GM12878 (cell line): ENCODE measurements around the gene EMP2. TPM values are rescaled to one million over a fixed set of nuclear protein-coding genes. Genes with fewer than 3 reads are reported as not detected.

ENCODE experiments used
- ATAC-seq: fragments of 200-7000 bp; cut with Tn5 transposase; 3 replicates; pipeline ENCODE4 v1.9.1; 2020; ENCODE audit warnings: mild to moderate bottlenecking, moderate library complexity
- BruUV-seq: library from RNA; stranded (reverse); fragments of 400-500 nt; replicated peaks from 2 replicates; lab custom pipeline; 2021; lab: Mats Ljungman, UMichigan
- CTCF ChIA-PET: fragments of 300-600 bp; sonication (Branson Sonifier 250); formaldehyde crosslinking; extraction: SDS; loops from one replicate; lab custom pipeline; 2021; ENCODE audit warnings: inconsistent platforms; lab: Yijun Ruan, JAX
- POLR2A ChIA-PET: fragments of 350-600 bp; formaldehyde crosslinking; extraction: SDS; loops from one replicate; lab custom pipeline; 2021; ENCODE audit warnings: inconsistent platforms; lab: Charles Lee
- RAD21 ChIA-PET: fragments of 300-600 bp; sonication (Branson Sonifier 250); formaldehyde crosslinking; loops from one replicate; lab custom pipeline; 2023; ENCODE audit warnings: antibody characterized with exemption; ENCODE audit not compliant: unreplicated experiment; lab: Charles Lee
- SMC1A ChIA-PET: fragments of 300-600 bp; sonication (Branson Sonifier 250); formaldehyde crosslinking; loops from one replicate; lab custom pipeline; 2023; ENCODE audit not compliant: unreplicated experiment, uncharacterized antibody; lab: Charles Lee
- DNase-seq: peaks from one replicate; pipeline ENCODE4 v3.0.0-alpha.2; 2011; ENCODE audit warnings: low read depth, low spot score
- FAIRE-seq: peaks from 3 replicates; lab custom pipeline; 2011; peaks lifted over from hg19 to GRCh38; lab: Jason Lieb, UNC
- H2AFZ ChIP-seq: 2 replicates; pipeline ENCODE4 v1.6.0; 2011; ENCODE audit warnings: low read depth, low read length, control low read depth; ENCODE audit not compliant: control insufficient read depth
- H3K27ac ChIP-seq: 2 replicates; pipeline ENCODE4 v1.5.1; 2011; ENCODE audit warnings: control low read depth; ENCODE audit not compliant: control insufficient read depth, insufficient read depth
- H3K27me3 ChIP-seq, 2 experiments: replicated peaks in 1 of 2; 2 replicates each; pipeline versions ENCODE4 v1.6.0 to v1.6.1; 2011; ENCODE audit warnings: low read length in 1 of 2; ENCODE audit not compliant: control insufficient read depth in 2 of 2, insufficient read depth in 2 of 2
- H3K36me3 ChIP-seq, 2 experiments: 2 replicates each; pipeline ENCODE4 v1.5.1; 2011; ENCODE audit warnings: low read length in 1 of 2; ENCODE audit not compliant: control insufficient read depth in 2 of 2, insufficient read depth in 2 of 2
- H3K4me1 ChIP-seq: 2 replicates; pipeline ENCODE4 v1.6.1; 2011; ENCODE audit warnings: mild to moderate bottlenecking, low read length, moderate library complexity, mixed read lengths; ENCODE audit not compliant: control insufficient read depth, insufficient read depth
- H3K4me2 ChIP-seq: 2 replicates; pipeline ENCODE4 v1.6.0; 2011; ENCODE audit warnings: control low read depth; ENCODE audit not compliant: control insufficient read depth, insufficient read depth
- H3K4me3 ChIP-seq: fragments of 200-600 bp; sonication (generic); 2 replicates; pipeline ENCODE4 v1.5.1; 2016
- H3K79me2 ChIP-seq: 2 replicates; pipeline ENCODE4 v1.6.0; 2011; ENCODE audit warnings: low read length; ENCODE audit not compliant: control insufficient read depth, insufficient read depth
- H3K9ac ChIP-seq: 2 replicates; pipeline ENCODE4 v1.8.0; 2011; ENCODE audit warnings: low read length, control low read depth, mixed read lengths; ENCODE audit not compliant: control insufficient read depth, insufficient read depth
- H3K9me3 ChIP-seq: replicated peaks from 3 replicates; pipeline ENCODE4 v1.5.1; 2011; ENCODE audit warnings: mild to moderate bottlenecking, low read length; ENCODE audit not compliant: control insufficient read depth, insufficient read depth
- H4K20me1 ChIP-seq: 2 replicates; pipeline ENCODE4 v1.6.0; 2011; ENCODE audit not compliant: control insufficient read depth, insufficient read depth
- BACH1 ChIP-seq: fragments of 450-650 bp; IDR thresholded peaks from 2 replicates; pipeline ENCODE4 v1.6.1; 2017; ENCODE audit warnings: mild to moderate bottlenecking, borderline replicate concordance
- CTCF ChIP-seq, 3 experiments: IDR thresholded peaks in 2 of 3; conservative IDR thresholded peaks in 1 of 3; 2 replicates each; pipeline ENCODE4 v1.5.1; 2011; ENCODE audit warnings: low read depth in 3 of 3, low read length in 3 of 3, mild to moderate bottlenecking in 3 of 3, control low read depth in 2 of 3, moderate library complexity in 2 of 3, inconsistent platforms in 1 of 3, mixed read lengths in 1 of 3; ENCODE audit not compliant: control insufficient read depth in 2 of 3, insufficient read depth in 1 of 3; ENCODE audit errors: extremely low read depth in 1 of 3
- EED ChIP-seq: sonication (generic); IDR thresholded peaks from 2 replicates; pipeline ENCODE4 v1.6.1; 2016; ENCODE audit warnings: antibody characterized with exemption, low read depth
- ESRRA ChIP-seq: IDR thresholded peaks from 2 replicates; pipeline ENCODE4 v1.6.1; 2012; ENCODE audit warnings: mild to moderate bottlenecking, low read length, improper control_type of control experiment
- HDGF ChIP-seq: fragments of 450-650 bp; IDR thresholded peaks from 2 replicates; pipeline ENCODE4 v1.6.1; 2016; ENCODE audit warnings: antibody characterized with exemption
- MEF2A ChIP-seq: IDR thresholded peaks from 2 replicates; pipeline ENCODE4 v1.6.1; 2011; ENCODE audit warnings: low read depth, mild to moderate bottlenecking, low read length, moderate library complexity; ENCODE audit not compliant: insufficient read depth
- MYB ChIP-seq: fragments of 150-350 bp; IDR thresholded peaks from 2 replicates; pipeline ENCODE4 v1.6.1; 2014; ENCODE audit warnings: mild to moderate bottlenecking, low read depth, low read length, borderline replicate concordance
- NFIC ChIP-seq: IDR thresholded peaks from 2 replicates; pipeline ENCODE4 v1.6.1; 2012; ENCODE audit warnings: low read depth, mild to moderate bottlenecking, inconsistent platforms, low read length, moderate library complexity
- SMC3 ChIP-seq: IDR thresholded peaks from 2 replicates; pipeline ENCODE4 v1.6.1; 2011; ENCODE audit warnings: low read length, improper control_type of control experiment, borderline replicate concordance
- ZBED1 ChIP-seq: IDR thresholded peaks from 2 replicates; pipeline ENCODE4 v1.6.1; 2016; ENCODE audit warnings: borderline replicate concordance
- ZBTB11 ChIP-seq: fragments of 450-650 bp; formaldehyde crosslinking; IDR thresholded peaks from 2 replicates; pipeline ENCODE4 v1.5.0; 2022; ENCODE audit warnings: mild to moderate bottlenecking, missing genetic modification characterization
- WGBS: methylation state at CpG from one replicate; pipeline ENCODE4 v1.1.6; 2016; ENCODE audit warnings: low lambda C conversion rate; ENCODE audit not compliant: insufficient replicate concordance, insufficient coverage; ENCODE audit errors: missing lambda C conversion rate; 5-methylcytosine and 5-hydroxymethylcytosine counted together
- in situ Hi-C: fragments of 300-500 bp; cut with MboI; formaldehyde crosslinking; loops from 9 replicates; pipeline ENCODE4 v1.14.3; 2018; ENCODE audit warnings: mixed read lengths
- intact Hi-C: fragments of 100-400 bp; cut with micrococcal nuclease; formaldehyde crosslinking; loops from one replicate; pipeline ENCODE4 v1.14.2; 2022; ENCODE audit not compliant: unreplicated experiment
- polyA plus RNA-seq, 11 experiments: library from polyadenylated mRNA; depleted of rRNA in 4 of 11; unstranded in 6 of 11; stranded (reverse) in 5 of 11; fragments of >200 nt; fragmentation: Nextera tagmentation in 4 of 11; fragmentation: Illumina TruSeq in 1 of 11; extraction: Ambion mirVana in 4 of 11; extraction: Trizol in 1 of 11; gene quantifications; 1 replicate in 1 of 11; 2 replicates in 10 of 11; pipeline versions ENCODE4 v1.2.1 to v1.2.3, GENCODE V29; 2011 to 2016; ENCODE audit warnings: inconsistent platforms in 2 of 11, missing spikeins in 2 of 11, low read depth in 1 of 11
- total RNA-seq, 4 experiments: library from RNA; depleted of rRNA in 3 of 4; stranded (reverse); fragments of >200 nt in 3 of 4; fragmentation: Illumina TruSeq in 1 of 4; extraction: Trizol in 1 of 4; gene quantifications; 2 replicates each; pipeline versions ENCODE4 v1.2.1 to v1.2.3, GENCODE V29; 2013 to 2021
- TF ChIP-seq, protein P1 (sequence below): IDR thresholded peaks from 2 replicates; pipeline ENCODE4 v1.6.1; 2011; ENCODE audit warnings: borderline replicate concordance, low read depth, mild to moderate bottlenecking, moderate library complexity, low read length; ENCODE audit not compliant: insufficient read depth, poor library complexity, severe bottlenecking

Gene EMP2
- total and polyA plus RNA-seq, 10 of the 15 experiments (the other 5 are each of a cell fraction or from before 2014, with no cell fraction given) = 0.41 to 10.4 (median 3.8) TPM

- ChIA-PET CTCF (interaction anchor here (1.4 kb wide), 1 partner anchor 103 kb away, joined by 6 read pairs; no protein-coding TSS in a partner anchor), POLR2A (interaction anchor here (0.7 kb wide), 1 partner anchor 59 kb away, joined by 6 read pairs; no protein-coding TSS in a partner anchor)
These were observed 45.4 kb upstream of the EMP2 start for GRCh38 chr16:10625595-10626357.

More at GRCh38 chr16:10625595-10626357, 45.4 kb upstream of the EMP2 start:
- in situ Hi-C loops (no loop called here), intact Hi-C loops (no loop called here)
- no TSS peak for BruUV-seq
- Histone ChIP-seq H3K4me2 (0 out of 2 replicates have a peak overlapping the region, but pooled peaks have one; percentile 25), H4K20me1 (no peaks in the 10 kb centered on the region), H3K9me3 (no peaks in the 10 kb centered on the region), H2AFZ (no peak overlapping the region; the same call in 1 of the 2 replicates), H3K4me1 (peaks cover 6% of the 10 kb centered on the region), H3K27ac (no peak overlapping the region), H3K4me3 (no peak overlapping the region), H3K36me3 (no peaks in the 10 kb centered on the region), H3K27me3 (no peaks in the 10 kb centered on the region), H3K79me2 (no peaks in the 10 kb centered on the region), H3K9ac (no peak overlapping the region)
- no peak for TF ChIP-seq ZBED1
- TF ChIP-seq MYB = no peak
- TF ChIP-seq HDGF = no peak
- TF ChIP-seq SMC3 = no peak
- TF ChIP-seq ZBTB11 (CRISPR knock-in tag) = no peak
- TF ChIP-seq, protein P1, sequence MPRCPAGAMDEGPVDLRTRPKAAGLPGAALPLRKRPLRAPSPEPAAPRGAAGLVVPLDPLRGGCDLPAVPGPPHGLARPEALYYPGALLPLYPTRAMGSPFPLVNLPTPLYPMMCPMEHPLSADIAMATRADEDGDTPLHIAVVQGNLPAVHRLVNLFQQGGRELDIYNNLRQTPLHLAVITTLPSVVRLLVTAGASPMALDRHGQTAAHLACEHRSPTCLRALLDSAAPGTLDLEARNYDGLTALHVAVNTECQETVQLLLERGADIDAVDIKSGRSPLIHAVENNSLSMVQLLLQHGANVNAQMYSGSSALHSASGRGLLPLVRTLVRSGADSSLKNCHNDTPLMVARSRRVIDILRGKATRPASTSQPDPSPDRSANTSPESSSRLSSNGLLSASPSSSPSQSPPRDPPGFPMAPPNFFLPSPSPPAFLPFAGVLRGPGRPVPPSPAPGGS = no peak
- peak; percentile 37; the same call in 1 of the 2 replicates for TF ChIP-seq EED
- TF ChIP-seq BACH1 = peak; percentile 98
- TF ChIP-seq MEF2A = no peak
- no peak for TF ChIP-seq NFIC
- TF ChIP-seq CTCF (IDR thresholded peaks at IDR 0.05 in 2 of 3, conservative IDR thresholded peaks at IDR 0.05 in 1 of 3; ENCODE audit: control insufficient read depth in 2 of 3, extremely low read depth in 1 of 3, insufficient read depth in 1 of 3, low read depth in 3 of 3, low read length in 3 of 3) = no peak
- no peak for TF ChIP-seq ESRRA
- RAD21 ChIA-PET = no interaction called here
- DNase-seq (no peak), ATAC-seq (peak; percentile 52; the same call in 1 of the 3 replicates), FAIRE-seq (no peak)
- WGBS = 67% methylated on average over 12 of the region's 12 CpGs
- SMC1A ChIA-PET = no interaction called here
